ENCODE results near the gene KNDC1.
"Not testable (repeated sequence)": the region's sequence is repeated elsewhere in the genome, so short reads cannot be mapped to it uniquely, and the experiment has no call there.

Gene KNDC1

GRCh38 chr10:133141958-133142340 lies 18.1 kb upstream of the KNDC1 start:
- no peak for DNase-seq

- DNase-seq: no peak
These were observed 17.4 kb upstream of the KNDC1 start for GRCh38 chr10:133142523-133143199.

GRCh38 chr10:133143200-133143533 lies 16.9 kb upstream of the KNDC1 start:
- DNase-seq: no peak

- no peak for DNase-seq
These were observed 16.5 kb upstream of the KNDC1 start for GRCh38 chr10:133143546-133143945.

- peak; percentile 6 for DNase-seq
These were observed 15.2 kb upstream of the KNDC1 start for GRCh38 chr10:133144771-133145170.

- DNase-seq: no peak
These were observed 9.8 kb upstream of the KNDC1 start for GRCh38 chr10:133150226-133150625.

- DNase-seq: no peak
These were observed 9.4 kb upstream of the KNDC1 start for GRCh38 chr10:133150656-133151055.

GRCh38 chr10:133151071-133151470 lies 8.9 kb upstream of the KNDC1 start:
- not testable (repeated sequence) for DNase-seq

- DNase-seq: no peak
These were observed 8.5 kb upstream of the KNDC1 start for GRCh38 chr10:133151543-133151972.

- DNase-seq: no peak
These were observed 5.6 kb upstream of the KNDC1 start for GRCh38 chr10:133154411-133154810.

- no peak for DNase-seq
These were observed 4.8 kb upstream of the KNDC1 start for GRCh38 chr10:133154996-133155778.

GRCh38 chr10:133156674-133157579 lies 3.1 kb upstream of the KNDC1 start:
- no peak for DNase-seq

GRCh38 chr10:133157662-133158436 lies 2.2 kb upstream of the KNDC1 start:
- DNase-seq: no peak

GRCh38 chr10:133158437-133158755 lies 1.6 kb upstream of the KNDC1 start:
- no peak for DNase-seq

- no peak for DNase-seq
These were observed 1.0 kb upstream of the KNDC1 start for GRCh38 chr10:133158756-133159610.

GRCh38 chr10:133159611-133159949 lies 439 bp upstream of the KNDC1 start:
- no peak for DNase-seq

GRCh38 chr10:133160826-133161471 lies 930 bp downstream of the KNDC1 start:
- no peak for DNase-seq

GRCh38 chr10:133161486-133162109 lies 1.6 kb downstream of the KNDC1 start:
- no peak for DNase-seq

GRCh38 chr10:133162178-133162909 lies 2.3 kb downstream of the KNDC1 start:
- no peak for DNase-seq
